HCT116 (cell line): ENCODE results near the gene CRTC1. TPM values are rescaled to one million over a fixed set of nuclear protein-coding genes. Genes with fewer than 3 reads are reported as not detected.

Experiments used
- ATAC-seq: fragments of 200-7000 bp; cut with Tn5 transposase; 2 replicates; pipeline ENCODE4 v1.9.1; 2020; ENCODE audit warnings: mild to moderate bottlenecking, moderate library complexity
- BruUV-seq: library from RNA; stranded (reverse); fragments of 400-500 nt; replicated peaks from 2 replicates; lab custom pipeline; 2021; lab: Mats Ljungman, UMichigan
- CTCF ChIA-PET: fragments of 300-600 bp; sonication (Branson Sonifier 250); formaldehyde crosslinking; loops from one replicate; lab custom pipeline; 2021; ENCODE audit warnings: antibody characterized with exemption; lab: Charles Lee
- POLR2A ChIA-PET: fragments of 300-600, 350-600 bp; sonication (Branson Sonifier 250); formaldehyde crosslinking; loops from one replicate; lab custom pipeline; 2021; ENCODE audit warnings: antibody characterized with exemption; lab: Charles Lee
- RAD21 ChIA-PET, 2 experiments: fragments of 300-600 bp; sonication (Branson Sonifier 250); formaldehyde crosslinking; loops; one replicate each; lab custom pipeline; 2023; ENCODE audit warnings: low total read pairs in 2 of 2; ENCODE audit not compliant: uncharacterized antibody in 2 of 2, unreplicated experiment in 2 of 2, low non-redundant PET in 1 of 2; lab: Charles Lee
- DNase-seq: peaks from one replicate; pipeline ENCODE4 v3.0.0-alpha.2; 2010; ENCODE audit warnings: low read depth, low spot score
- H2AFZ ChIP-seq: fragments of 200-600 bp; shearing (Covaris generic), sonication (generic); 2 replicates; pipeline ENCODE4 v1.6.1; 2017; ENCODE audit warnings: low read depth, mixed run types, mixed read lengths, antibody characterized with exemption, low read length; ENCODE audit not compliant: poor library complexity, severe bottlenecking
- H3K27ac ChIP-seq: 2 replicates; pipeline ENCODE4 v1.5.1; 2012; ENCODE audit warnings: low read depth, low read length
- H3K27me3 ChIP-seq: fragments of 200-600 bp; sonication (generic); 2 replicates; pipeline ENCODE4 v1.6.1; 2016; ENCODE audit warnings: mixed run types, low read length, mixed read lengths; ENCODE audit not compliant: insufficient read depth
- H3K36me3 ChIP-seq, 2 experiments: fragments of 200-500 bp in 1 of 2; fragments of 200-600 bp in 1 of 2; sonication (Bioruptor generic) in 1 of 2; sonication (generic) in 1 of 2; 2 replicates each; pipeline versions ENCODE4 v1.5.1 to v1.6.1; 2014 to 2016; ENCODE audit warnings: low read length in 2 of 2, inconsistent platforms in 1 of 2, mixed read lengths in 1 of 2, mixed run types in 1 of 2; ENCODE audit not compliant: insufficient read depth in 2 of 2, control insufficient read depth in 1 of 2
- H3K4me1 ChIP-seq, 2 experiments: fragments of 200-600 bp in 1 of 2; sonication (generic) in 1 of 2; 2 replicates each; pipeline versions ENCODE4 v1.5.1 to v1.6.1; 2012 to 2017; ENCODE audit warnings: low read length in 2 of 2, inconsistent platforms in 1 of 2, mild to moderate bottlenecking in 1 of 2, mixed read lengths in 1 of 2, mixed run types in 1 of 2, moderate library complexity in 1 of 2; ENCODE audit not compliant: insufficient read depth in 2 of 2, control insufficient read depth in 1 of 2
- H3K4me2 ChIP-seq: fragments of 200-600 bp; sonication (generic); 2 replicates; pipeline ENCODE4 v1.6.1; 2017; ENCODE audit warnings: mixed run types, low read length, mixed read lengths
- H3K4me3 ChIP-seq, 2 experiments: fragments of 200-600 bp in 1 of 2; sonication (generic) in 1 of 2; replicated peaks in 1 of 2; 2 replicates each; pipeline ENCODE4 v1.5.1; 2011 to 2016; ENCODE audit warnings: low read length in 2 of 2, control low read depth in 1 of 2, low read depth in 1 of 2, mild to moderate bottlenecking in 1 of 2, mixed read lengths in 1 of 2, mixed run types in 1 of 2
- H3K79me2 ChIP-seq: fragments of 200-600 bp; sonication (generic); 2 replicates; pipeline ENCODE4 v1.6.1; 2017; ENCODE audit warnings: mild to moderate bottlenecking, mixed run types, low read length, moderate library complexity, mixed read lengths; ENCODE audit not compliant: insufficient read depth
- H3K9ac ChIP-seq: fragments of 200-600 bp; sonication (generic); 2 replicates; pipeline ENCODE4 v1.6.1; 2016; ENCODE audit warnings: low read length, mixed read lengths
- H3K9me2 ChIP-seq: fragments of 200-600 bp; sonication (generic), shearing (Covaris generic); 2 replicates; pipeline ENCODE4 v1.6.1; 2017; ENCODE audit warnings: mixed run types, mild to moderate bottlenecking, moderate library complexity; ENCODE audit not compliant: insufficient read depth
- H3K9me3 ChIP-seq, 2 experiments: fragments of 200-500 bp in 1 of 2; fragments of 200-600 bp in 1 of 2; sonication (Bioruptor generic) in 1 of 2; sonication (generic) in 1 of 2; 2 replicates each; pipeline ENCODE4 v1.6.1; 2014 to 2017; ENCODE audit warnings: low read length in 2 of 2, mixed read lengths in 2 of 2, inconsistent platforms in 1 of 2, low read depth in 1 of 2, mild to moderate bottlenecking in 1 of 2, mixed run types in 1 of 2, moderate library complexity in 1 of 2; ENCODE audit not compliant: control insufficient read depth in 1 of 2, insufficient read depth in 1 of 2
- H4K20me1 ChIP-seq: fragments of 200-600 bp; sonication (generic), shearing (Covaris generic); 2 replicates; pipeline ENCODE4 v1.6.1; 2017; ENCODE audit warnings: mixed run types, mild to moderate bottlenecking, moderate library complexity; ENCODE audit not compliant: insufficient read depth
- CEBPB ChIP-seq: IDR thresholded peaks from 2 replicates; pipeline ENCODE4 v1.6.1; 2012; ENCODE audit warnings: low read depth
- POLR2A ChIP-seq: IDR thresholded peaks from 2 replicates; pipeline ENCODE4 v1.7.0; 2011; ENCODE audit warnings: borderline replicate concordance; ENCODE audit not compliant: insufficient read depth, insufficient read length; ENCODE audit errors: extremely low read depth
- REST ChIP-seq: IDR thresholded peaks from 2 replicates; pipeline ENCODE4 v1.6.1; 2012; ENCODE audit warnings: low read depth
- SP1 ChIP-seq: IDR thresholded peaks from 2 replicates; pipeline ENCODE4 v1.6.1; 2012; ENCODE audit warnings: low read depth
- YY1 ChIP-seq: IDR thresholded peaks from 2 replicates; pipeline ENCODE4 v1.6.1; 2011; ENCODE audit warnings: low read length, low read depth, moderate library complexity, mild to moderate bottlenecking; ENCODE audit not compliant: insufficient replicate concordance; ENCODE audit errors: extremely low read depth
- ZBTB33 ChIP-seq: IDR thresholded peaks from 2 replicates; pipeline ENCODE4 v1.6.1; 2011; ENCODE audit warnings: mild to moderate bottlenecking, low read length, moderate library complexity; ENCODE audit not compliant: insufficient replicate concordance; ENCODE audit errors: extremely low read depth
- ZNF274 ChIP-seq: fragments of 200-500 bp; sonication (Bioruptor generic); IDR thresholded peaks from 2 replicates; pipeline ENCODE4 v1.6.1; 2014; ENCODE audit warnings: mild to moderate bottlenecking, low read depth, low read length, inconsistent platforms
- intact Hi-C: fragments of 100-400 bp; cut with micrococcal nuclease; formaldehyde crosslinking; loops from 2 replicates; pipeline ENCODE4 v1.10.0; 2022
- total RNA-seq: library from RNA; stranded (reverse); gene quantifications from one replicate; pipeline ENCODE4 v1.2.1, GENCODE V29; 2021; ENCODE audit not compliant: unreplicated experiment

The CRTC1 gene
- total RNA-seq, 1 experiment from 2014 or later = 14.9 TPM

- POLR2A ChIA-PET = no interaction called here
- H3K9ac ChIP-seq = no peak overlapping the region
- no peak overlapping the region for H2AFZ ChIP-seq
- no peak overlapping the region for H3K4me3 ChIP-seq
- no peak overlapping the region for H3K27ac ChIP-seq
- H3K9me2 ChIP-seq = no peaks in the 10 kb centered on the region
- no peak for DNase-seq
- no peaks in the 10 kb centered on the region for H4K20me1 ChIP-seq
- intact Hi-C loops = no loop called here
- H3K36me3 ChIP-seq = no peaks in the 10 kb centered on the region
- no peaks in the 10 kb centered on the region for H3K9me3 ChIP-seq
- no peaks in the 10 kb centered on the region for H3K79me2 ChIP-seq
- no peaks in the 10 kb centered on the region for H3K27me3 ChIP-seq
- H3K4me1 ChIP-seq = no peaks in the 10 kb centered on the region
- no peak overlapping the region for H3K4me2 ChIP-seq
- ATAC-seq = no peak
- RAD21 ChIA-PET = no interaction called here
- TF ChIP-seq YY1 = no peak
- TF ChIP-seq ZNF274 = no peak
- no peak for TF ChIP-seq ZBTB33
- TF ChIP-seq REST = no peak
- TF ChIP-seq POLR2A = no peak
- no peak for TF ChIP-seq SP1
- TF ChIP-seq CEBPB = no peak
- TF ChIP-seq, all 23 proteins: peak for 0
- BruUV-seq = no TSS peak
- CTCF ChIA-PET = no interaction called here
Measured at GRCh38 chr19:18743784-18744418, 60.4 kb downstream of the CRTC1 start.
